Brain pericyte (primary cell): ENCODE data around the gene GALNT7.
"Not testable (repeated sequence)": the region's sequence is repeated elsewhere in the genome, so short reads cannot be mapped to it uniquely, and the experiment has no call there.

ENCODE experiments used
- DNase-seq: peaks from one replicate; pipeline ENCODE4 v3.0.0-alpha.2; 2012; ENCODE audit warnings: low read depth, low spot score

GALNT7 gene

GRCh38 chr4:173192375-173193162 lies 24.0 kb downstream of the GALNT7 start:
- DNase-seq: no peak

- DNase-seq: no peak
These were observed 25.5 kb downstream of the GALNT7 start for GRCh38 chr4:173194157-173194556.

GRCh38 chr4:173195109-173195508 lies 26.5 kb downstream of the GALNT7 start:
- DNase-seq: no peak

GRCh38 chr4:173199553-173199952 lies 30.9 kb downstream of the GALNT7 start:
- DNase-seq: no peak

GRCh38 chr4:173200103-173200884 lies 31.7 kb downstream of the GALNT7 start:
- DNase-seq: no peak

- no peak for DNase-seq
These were observed 33.8 kb downstream of the GALNT7 start for GRCh38 chr4:173202395-173202794.

GRCh38 chr4:173205656-173206055 lies 37.0 kb downstream of the GALNT7 start:
- DNase-seq: no peak

- DNase-seq: no peak
These were observed 39.8 kb downstream of the GALNT7 start for GRCh38 chr4:173208420-173208819.

GRCh38 chr4:173211222-173211621 lies 42.6 kb downstream of the GALNT7 start:
- no peak for DNase-seq

GRCh38 chr4:173211838-173212237 lies 43.2 kb downstream of the GALNT7 start:
- DNase-seq: no peak

- DNase-seq: no peak
These were observed 43.8 kb downstream of the GALNT7 start for GRCh38 chr4:173212379-173212778.

GRCh38 chr4:173213296-173213695 lies 44.7 kb downstream of the GALNT7 start:
- DNase-seq: no peak

- no peak for DNase-seq
These were observed 45.6 kb downstream of the GALNT7 start for GRCh38 chr4:173214231-173214630.

GRCh38 chr4:173214661-173215060 lies 46.0 kb downstream of the GALNT7 start:
- DNase-seq: no peak

- no peak for DNase-seq
These were observed 48.5 kb downstream of the GALNT7 start for GRCh38 chr4:173217075-173217474.

GRCh38 chr4:173217727-173218126 lies 49.1 kb downstream of the GALNT7 start:
- DNase-seq: no peak

GRCh38 chr4:173218411-173219125 lies 50.0 kb downstream of the GALNT7 start:
- DNase-seq: peak; percentile 55

GRCh38 chr4:173219126-173219437 lies 50.5 kb downstream of the GALNT7 start:
- not testable (repeated sequence) for DNase-seq

GRCh38 chr4:173223743-173224142 lies 55.1 kb downstream of the GALNT7 start:
- no peak for DNase-seq

GRCh38 chr4:173226401-173226888 lies 57.8 kb downstream of the GALNT7 start:
- no peak for DNase-seq

- DNase-seq: no peak
These were observed 59.1 kb downstream of the GALNT7 start for GRCh38 chr4:173227756-173228155.

GRCh38 chr4:173230062-173230461 lies 61.5 kb downstream of the GALNT7 start:
- no peak for DNase-seq
